Daoy (cell line): ENCODE results near the gene SYS1. TPM values are rescaled to one million over a fixed set of nuclear protein-coding genes. Genes with fewer than 3 reads are reported as not detected.
"Not testable (repeated sequence)": the region's sequence is repeated elsewhere in the genome, so short reads cannot be mapped to it uniquely, and the experiment has no call there.

Experiments used
- DNase-seq: peaks from one replicate; pipeline ENCODE4 v3.0.0-alpha.2; 2015; ENCODE audit warnings: low read depth
- total RNA-seq: library from RNA; depleted of rRNA; stranded (reverse); fragments of >200 nt; shearing (Covaris generic); gene quantifications from 2 replicates; pipeline ENCODE4 v1.2.3, GENCODE V29; 2014

Gene SYS1
- total RNA-seq, 1 experiment from 2014 or later, result 12.5 TPM

DNA sequence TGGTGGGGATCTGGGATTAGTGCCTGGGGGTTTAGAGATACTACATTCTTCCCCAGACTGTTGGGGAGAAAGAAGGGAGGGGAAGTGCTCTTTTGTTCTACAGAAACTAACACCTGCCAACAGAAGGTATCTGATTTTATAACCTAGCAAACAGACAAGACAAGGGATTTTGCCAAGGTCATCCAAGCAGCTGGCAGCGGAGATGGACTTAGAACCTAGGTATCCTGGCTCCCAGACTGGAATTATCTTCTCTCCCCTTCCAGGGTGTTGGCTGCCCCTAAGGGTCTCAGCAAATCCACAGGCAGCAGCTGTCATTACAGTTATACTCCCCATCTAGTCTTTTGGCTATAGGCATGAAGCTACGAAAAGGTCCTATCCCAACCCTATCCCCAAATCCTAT is 23.2 kb upstream of the SYS1 start:
- no peak for DNase-seq

DNA sequence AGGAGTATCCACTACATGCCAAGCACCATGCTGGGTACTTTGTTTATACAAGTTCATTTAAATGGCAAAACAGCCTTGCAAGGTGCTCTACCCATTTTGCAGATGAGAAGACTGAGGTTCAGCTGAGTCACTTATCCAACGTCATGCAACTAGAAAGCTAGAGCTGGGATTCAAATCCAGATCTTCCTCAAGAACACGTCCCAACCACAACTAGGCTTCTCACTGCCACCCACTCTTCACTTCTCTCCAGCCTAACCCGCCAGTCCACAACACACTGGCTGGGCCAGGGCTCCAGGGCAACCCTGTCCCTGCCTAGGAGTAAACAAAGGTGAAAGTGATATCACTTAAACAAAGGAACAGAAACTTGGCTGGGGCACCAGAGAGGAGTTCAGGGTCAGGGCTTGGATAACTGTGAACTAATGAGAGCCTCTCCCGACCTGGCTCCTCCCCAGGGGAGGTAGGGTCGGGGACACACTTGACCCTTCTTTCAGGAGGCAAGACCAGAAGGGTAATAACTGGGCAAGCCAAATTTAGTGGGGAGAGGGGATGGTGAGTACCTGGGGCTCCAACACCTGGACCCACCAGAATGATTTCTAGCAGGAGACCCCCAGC is 22.6 kb upstream of the SYS1 start:
- no peak for DNase-seq

DNA sequence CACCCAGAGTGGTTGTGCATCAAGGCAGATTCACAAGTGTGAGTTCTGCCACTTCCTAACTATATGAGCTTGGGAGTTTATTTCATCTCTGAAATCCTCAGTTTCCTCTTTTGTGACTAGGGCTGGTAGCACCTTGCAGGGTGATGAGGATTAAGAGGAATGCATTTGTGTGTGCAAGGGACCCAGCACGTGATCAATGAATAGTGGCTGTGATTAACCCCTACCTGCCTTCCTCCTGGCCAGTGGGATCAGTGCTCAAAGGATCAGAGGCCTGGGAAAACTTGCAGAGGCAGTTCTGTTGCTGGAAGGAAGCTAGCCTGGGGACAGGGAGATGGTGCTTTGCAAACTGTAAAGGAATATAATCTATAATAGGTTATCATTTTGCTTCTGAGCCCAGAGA is 22.0 kb upstream of the SYS1 start:
- no peak for DNase-seq

DNA sequence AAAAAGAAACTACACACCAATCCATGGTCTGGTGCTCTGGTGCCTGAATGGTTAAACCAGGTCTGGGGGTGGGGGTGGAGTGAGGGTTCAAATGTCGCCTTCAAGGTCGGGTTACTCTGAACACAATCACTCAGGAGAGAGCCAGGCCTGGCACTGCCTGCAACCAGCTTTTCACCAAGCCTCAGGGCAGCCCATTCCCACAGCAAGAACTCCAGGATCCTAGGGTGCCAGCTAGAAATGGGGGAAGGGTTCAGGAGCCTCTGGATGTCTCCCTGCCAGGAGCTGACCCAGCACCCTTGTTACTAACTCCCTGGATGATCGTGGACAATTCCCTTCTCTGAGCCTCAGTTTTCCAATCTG is 21.4 kb upstream of the SYS1 start:
- no peak for DNase-seq

DNA sequence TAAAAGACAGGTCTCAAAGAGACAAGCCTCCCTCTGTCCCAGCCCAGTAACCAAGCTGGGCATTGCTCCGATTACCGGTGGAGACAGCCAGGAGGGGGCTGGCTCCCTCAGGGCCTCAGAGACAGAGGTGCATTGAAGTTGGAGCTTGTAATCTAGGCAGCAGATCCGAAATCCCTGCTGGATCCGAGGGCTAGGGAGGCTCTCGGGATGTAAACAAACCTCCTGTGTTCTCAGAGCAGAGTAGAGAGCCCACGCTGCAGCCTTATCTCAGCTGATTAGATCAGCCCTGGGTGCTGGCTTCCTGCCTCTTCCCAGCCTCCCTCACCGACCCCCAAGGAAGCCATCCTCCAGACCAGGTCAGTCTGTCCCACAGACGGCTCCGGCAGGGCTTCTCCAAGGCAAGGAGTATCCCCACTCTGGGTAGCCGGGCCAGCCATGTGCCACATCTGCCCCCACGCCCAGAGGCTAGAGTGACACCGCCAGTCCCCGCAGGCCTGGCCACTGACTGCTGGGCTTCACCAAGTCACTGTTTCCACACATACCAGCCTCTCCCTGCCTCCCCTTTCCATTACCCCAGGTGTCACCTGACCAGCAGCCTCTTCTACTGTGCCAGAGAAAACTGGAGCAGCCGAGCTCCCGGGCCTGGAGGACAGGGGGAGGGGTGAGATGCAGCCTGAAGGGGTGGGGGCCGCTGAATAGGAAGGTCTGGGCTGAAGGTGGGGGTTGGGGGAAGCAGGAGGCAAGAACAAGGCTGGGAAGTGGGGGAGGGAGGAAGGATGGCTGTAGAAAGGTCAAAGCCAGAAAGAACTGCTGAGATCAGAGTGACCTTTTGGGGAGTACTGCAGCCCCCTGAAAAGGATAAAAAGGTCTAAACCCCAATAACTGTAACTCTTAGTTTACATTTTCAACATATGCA is 20.8 kb upstream of the SYS1 start:
- peak; percentile 50 for DNase-seq

DNA sequence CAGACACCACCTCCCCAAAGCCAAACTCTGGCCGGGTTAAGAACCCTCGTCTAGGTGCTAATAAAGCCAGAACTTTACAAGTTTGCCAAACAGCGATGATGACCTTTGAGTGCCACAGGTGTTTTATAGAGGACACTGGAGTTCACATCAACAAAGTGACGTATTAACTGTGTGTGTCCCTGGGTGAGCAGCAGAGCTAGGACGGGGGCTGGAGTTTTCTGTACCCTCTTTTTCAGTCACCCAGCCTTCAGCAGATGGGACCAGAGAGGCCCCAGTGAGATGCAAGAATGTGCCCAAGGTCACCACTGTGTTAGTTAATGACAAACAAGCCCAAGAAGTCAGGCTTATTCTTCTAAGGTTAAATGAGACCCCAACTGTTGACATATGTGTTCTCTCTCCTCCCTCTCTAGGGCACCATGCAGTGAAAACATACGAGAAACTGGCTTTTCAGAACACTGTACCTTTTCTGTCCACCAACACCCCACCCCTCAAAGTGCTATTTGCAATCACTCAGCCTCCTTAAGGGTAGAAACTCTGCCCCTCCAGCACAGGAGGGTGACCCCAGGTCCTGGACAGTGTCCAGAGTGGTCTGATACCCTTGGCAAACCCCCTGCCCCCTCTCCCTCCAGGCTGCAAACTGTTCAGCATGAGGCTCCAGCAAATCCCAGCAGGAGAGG is 20.0 kb upstream of the SYS1 start:
- no peak for DNase-seq

DNA sequence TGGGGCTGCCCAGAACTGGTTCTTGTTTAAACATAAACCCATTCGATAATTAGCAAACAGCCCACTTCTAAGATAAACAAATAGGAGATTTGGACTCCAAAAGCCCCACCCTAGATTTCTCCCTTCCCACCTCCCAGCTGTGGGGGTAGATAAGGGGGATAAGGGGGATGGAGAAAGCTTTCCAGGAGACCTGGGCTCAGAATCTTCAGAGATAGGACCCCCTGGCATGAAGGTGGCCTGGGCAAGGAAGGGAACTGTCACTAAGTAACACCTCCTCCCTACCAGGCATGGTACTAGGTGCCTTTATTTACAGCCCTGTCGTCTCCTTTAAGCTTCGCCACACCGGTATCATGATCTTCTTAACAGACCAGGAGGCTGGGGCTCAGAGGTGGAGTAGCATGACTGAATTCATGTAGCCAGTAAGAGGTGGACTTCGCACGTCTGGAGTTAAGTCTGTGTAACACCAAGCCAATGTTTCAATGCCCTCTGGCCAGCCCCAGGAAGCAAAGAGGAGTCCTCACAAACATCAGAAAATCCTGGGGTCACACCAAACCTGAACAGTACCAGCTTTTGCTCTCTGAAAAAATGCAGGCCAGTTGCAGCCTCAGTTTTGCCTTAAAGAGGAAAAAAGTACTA is 19.3 kb upstream of the SYS1 start:
- no peak for DNase-seq

DNA sequence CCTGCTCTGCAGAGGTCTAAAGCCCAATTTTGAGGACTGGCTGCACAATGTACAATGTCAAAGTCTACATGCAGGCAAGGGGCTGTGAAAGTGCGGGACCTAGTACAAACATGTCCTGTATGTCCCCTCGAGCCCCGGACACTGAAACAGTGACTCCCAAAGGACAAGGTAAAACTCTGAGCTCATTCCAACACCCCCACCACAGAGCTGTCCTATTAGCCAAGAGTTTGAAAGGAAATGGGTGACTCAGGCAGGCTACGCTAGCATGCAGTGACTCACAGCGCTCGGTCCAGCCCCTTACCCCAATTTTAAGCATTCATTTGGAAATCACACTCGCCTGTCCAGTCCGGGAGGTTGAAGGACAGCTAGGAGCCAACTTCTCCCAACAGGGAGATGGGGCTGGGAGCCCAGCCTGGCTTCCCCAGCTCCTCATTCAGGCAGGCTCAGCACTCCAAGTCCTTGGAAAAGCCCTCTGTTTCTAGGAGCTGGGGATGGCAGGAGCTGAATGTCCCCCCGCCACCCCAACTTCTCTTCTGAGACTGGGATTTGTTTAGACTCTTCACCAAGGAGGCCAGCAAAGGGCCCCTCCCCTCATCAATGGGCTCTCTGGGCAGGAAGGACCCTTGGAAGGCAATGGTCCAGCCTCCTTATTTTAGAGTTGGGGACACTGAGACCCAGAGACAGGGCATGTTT is 18.6 kb upstream of the SYS1 start:
- DNase-seq, result peak; percentile 90

DNA sequence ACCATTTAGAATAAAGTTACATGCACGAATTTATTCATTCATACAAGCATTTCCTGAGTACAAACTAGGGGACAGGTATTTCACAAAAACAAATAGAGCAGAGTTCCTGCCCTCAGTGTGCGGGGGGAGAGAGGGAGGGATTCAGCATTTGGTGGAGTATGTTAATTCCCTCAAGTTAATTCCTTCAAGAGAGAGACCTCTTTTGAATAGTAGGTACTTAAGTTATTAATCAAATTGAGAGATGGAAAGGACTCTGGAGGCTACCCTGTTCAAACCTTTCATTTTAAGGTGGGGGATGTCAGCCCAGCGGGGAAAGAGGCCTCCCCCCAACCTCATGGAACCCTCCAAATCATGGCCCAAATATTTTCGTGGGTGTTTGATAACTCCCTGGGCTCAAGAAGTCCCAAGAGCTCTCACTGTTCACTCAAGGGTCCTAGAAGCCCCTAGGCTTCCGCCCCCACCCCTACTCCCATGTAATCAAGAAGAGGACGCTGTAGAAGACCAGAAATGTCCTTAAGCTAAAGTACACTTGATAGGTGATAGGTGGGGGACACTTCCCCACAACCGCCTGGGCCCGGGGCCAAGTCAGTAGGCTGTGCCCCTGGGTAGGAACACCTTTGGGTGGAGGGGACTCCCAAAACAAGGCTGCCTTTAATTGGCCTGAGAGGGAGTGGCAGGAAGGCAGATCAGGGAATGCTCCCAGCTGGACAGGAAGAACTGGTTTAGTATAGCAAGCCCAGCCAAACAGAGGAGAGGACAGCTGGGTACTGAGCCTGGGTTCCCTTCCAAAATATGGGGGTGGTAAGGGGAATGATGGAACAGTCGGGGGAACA is 17.6 kb upstream of the SYS1 start:
- no peak for DNase-seq

DNA sequence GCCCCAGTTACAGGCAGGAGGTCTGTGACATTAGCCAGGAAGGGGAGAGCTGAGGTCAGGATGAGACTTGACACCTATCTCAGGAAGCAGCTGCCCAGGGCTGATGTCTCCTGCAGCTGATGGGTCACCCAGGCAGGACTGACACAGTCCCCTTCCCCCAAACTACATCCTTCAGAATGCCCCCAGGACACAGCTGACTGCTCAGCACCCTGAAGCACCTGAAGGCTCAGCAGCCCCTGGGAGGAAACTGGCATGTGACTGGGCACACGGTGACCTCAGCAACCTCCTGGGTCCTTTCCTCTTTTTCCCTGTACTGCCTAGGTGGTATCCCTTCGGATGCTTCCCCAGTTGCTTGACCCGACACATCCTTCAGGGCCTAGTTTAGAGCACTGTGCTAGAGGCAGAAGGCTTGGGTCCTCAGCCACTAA is 16.7 kb upstream of the SYS1 start:
- DNase-seq, result no peak

DNA sequence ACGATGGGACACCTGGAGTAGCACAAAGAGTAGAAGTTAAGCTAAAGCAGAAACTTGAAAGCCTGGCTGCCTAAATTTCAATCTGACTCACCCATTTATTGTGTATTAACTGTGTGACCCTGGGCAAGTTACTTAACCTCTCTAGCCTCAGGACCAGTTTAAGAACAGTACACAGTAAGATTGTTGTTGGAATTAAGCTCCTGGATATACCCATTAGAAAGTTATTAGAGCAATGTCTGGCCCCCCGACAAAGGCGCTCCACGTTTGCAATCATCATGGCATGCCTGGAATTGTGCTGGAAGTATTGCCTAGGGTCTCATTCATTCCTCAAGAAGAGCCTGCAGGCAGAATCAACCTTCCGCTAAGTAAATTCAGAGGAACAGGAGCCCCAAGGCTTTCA is 16.1 kb upstream of the SYS1 start:
- no peak for DNase-seq

DNA sequence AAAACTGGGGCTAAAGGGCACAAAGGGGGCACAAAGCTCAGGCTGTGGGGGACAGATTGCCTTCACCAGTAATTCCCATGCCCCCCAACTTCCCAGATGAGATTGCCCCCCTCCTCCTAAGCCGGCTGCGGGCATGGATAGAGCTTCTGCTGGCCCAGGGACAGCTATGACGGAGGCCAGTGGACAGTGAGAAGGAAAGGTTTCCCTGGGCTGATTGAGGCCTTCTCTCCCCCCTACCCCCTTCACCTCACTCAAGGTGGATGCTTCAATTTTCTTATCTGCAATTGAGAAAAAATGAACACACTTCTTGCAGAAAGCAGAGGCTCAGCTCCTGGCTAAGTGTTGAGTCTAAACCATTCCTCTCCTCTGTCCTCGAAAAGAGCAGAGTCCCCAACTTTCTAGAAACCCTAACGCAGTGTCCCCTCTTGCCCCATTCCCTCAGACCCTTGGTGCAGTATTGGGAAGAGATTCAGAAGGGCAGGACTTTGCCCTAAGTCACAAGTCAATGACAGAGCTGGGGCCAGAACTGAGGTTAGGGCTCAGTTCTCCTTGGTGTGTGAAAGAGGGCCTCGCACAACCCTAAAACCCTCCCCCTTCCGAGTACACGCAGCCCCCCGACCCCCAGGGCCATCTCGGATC is 15.5 kb upstream of the SYS1 start:
- DNase-seq, result no peak

DNA sequence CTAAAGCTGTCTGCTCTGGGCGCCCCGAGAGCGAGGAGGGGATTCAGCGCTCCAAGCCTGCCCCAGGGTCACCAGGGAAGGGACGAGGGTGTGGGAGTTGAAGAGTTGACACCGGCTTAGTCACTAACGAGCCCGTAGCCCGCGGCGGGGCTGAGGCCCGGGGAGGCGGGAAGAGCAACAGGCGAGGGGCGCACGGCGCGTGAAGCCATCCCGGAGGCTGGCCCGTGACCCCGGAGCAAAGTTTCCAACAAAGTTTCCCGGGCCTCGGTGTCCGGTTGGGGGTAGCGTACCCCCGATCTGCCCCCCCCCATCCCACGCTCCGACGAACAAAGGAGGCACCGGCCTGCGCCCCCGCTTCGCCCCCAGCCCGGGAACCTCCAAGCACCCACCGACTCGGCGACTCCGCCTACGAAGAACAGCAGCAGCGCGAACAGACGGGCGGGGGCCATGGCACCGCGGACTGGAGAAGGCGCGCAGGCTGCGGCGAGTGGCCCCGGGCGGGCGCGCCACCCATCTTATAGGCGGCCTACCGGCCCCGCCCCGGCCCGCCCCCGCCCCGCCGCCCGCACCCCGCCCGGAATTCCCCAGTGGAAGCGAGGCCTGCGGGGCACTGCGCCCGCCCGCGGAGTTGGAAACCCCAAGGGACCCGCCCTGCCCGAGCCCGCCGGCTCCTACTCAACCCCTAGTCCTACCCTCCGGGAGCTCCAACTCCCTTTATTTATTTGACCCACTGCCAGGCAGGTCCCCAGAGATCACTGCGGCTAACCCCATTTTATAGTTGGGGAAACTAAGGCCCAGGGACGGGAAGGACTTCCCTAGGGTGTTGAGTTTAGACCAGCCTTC is 14.8 kb upstream of the SYS1 start, which contains the start of gene SDC4:
TSS of gene SDC4 (minus strand) at position 489 of the 843 bp plus-strand sequence. CDS start at position 449, 40 bp downstream.
- peak; percentile 78 for DNase-seq

DNA sequence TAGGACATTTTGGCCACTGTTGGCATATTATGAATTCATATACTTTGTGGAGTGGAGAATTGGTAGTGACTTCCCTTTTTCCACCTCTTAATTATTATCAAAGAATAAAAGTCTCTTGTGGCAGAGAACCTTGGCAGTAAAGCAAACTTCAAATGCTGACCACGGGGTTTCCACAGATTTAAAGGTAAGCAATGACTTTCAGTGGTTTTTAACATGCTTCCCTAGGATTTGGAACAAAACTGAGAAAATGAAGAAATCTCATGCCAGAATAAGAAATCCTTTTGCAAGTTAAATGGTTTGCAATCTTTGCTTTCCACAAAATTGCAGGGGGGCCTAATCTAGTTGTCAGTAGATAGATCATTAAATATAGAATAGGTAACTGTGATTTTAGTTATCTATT is 12.7 kb upstream of the SYS1 start:
- no peak for DNase-seq

DNA sequence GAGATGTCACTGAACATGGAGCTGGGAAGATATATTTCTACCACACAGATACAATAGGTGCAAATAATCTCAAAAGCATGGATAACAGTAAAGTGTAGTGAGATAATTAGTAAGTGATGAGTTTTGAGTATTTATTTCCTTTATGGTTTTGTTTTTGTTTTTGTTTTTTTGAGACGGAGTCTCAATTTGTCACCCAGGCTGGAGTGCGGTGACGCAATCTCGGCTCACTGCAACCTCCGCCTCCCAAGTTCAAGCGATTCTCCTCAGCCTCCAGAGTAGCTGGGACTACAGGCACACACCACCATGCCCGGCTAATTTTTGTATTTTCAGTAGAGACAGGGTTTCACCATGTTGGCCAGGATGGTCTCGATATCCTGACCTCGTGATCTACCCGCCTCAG is 12.2 kb upstream of the SYS1 start:
- DNase-seq, result not testable (repeated sequence)

DNA sequence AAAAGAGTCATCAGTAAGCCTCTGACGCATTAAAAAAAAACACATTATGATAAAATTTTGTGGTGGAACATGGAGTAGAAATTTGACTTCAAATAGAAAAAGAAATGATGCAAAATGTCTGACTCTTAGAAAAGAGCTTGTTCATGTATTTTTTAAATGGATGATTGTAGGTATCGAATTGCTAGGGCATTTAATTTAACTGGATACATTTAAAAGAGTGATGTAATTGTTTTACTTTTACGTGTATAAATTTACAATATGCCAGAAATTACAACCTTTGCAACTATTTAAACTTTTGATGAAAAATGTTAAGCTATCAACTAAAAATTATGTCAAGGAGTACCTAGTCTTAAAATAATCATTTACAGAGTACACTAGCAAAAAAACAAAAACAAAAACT is 10.2 kb upstream of the SYS1 start:
- DNase-seq, result no peak

DNA sequence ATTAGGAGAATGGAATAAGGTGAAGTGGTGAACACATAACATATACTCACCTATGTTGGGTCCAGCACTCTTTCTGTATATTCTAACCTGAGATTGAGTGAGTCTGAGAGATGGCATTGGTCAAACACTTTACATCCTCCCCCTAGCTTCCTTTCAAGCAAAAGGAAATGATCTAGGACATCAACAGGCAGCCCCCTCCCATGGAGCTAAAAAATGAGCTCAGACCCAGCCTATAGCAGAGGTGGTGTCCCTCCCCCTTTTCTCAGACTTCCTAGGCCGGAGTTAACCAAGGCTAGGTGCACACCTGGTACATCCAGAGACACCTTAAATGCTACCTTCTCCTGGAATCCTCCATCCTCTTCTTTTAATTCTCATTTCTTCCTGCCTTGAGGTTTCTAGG is 9.2 kb upstream of the SYS1 start:
- DNase-seq, result no peak

DNA sequence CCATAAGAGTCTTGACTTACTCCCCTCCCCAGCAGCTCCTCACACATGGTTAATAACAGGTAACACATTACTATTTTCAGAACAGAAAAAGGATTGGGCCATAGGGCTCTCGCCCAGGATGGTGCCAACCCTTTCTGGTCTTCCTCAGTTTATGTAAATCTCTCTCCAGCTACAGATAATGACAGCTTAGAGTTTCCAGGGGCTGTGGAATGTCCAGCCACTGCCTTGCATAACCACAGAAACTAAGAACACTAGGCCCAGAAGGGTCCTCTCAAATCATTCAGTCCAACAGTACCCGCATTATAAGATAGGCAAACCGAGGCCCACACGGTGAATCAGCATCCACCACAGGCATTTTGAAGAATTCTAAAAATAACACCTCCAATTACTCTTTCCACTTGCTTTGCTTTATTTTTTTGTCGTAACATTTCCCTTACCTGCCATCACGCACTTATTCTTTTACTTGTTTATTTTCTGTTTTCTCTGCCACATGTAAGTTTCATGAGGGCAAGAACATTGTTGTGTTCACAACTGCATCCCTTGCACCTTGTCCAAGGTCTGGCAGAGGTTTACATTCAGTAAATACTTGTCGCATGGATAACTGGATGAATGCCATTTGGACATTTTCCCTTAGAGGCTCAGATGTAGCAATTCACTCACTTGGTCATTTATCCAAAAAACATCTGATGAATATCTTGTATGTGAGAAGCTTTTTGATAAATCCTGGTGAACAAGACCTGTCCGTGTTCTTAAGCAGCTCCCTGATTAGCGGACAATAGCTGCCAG is 8.3 kb upstream of the SYS1 start:
- DNase-seq, result no peak
